Bronchial epithelial cell (primary cell): Measurements from ENCODE around the gene KRT86. TPM values are rescaled to one million over a fixed set of nuclear protein-coding genes. Genes with fewer than 3 reads are reported as not detected.

Source experiments
- DNase-seq: peaks from one replicate; pipeline ENCODE4 v3.0.0-alpha.2; 2010; ENCODE audit warnings: low read depth
- FAIRE-seq: peaks from 2 replicates; lab custom pipeline; 2011; peaks lifted over from hg19 to GRCh38; lab: Jason Lieb, UNC
- H3K27me3 ChIP-seq: 2 replicates; pipeline ENCODE4 v1.5.1; 2011; ENCODE audit warnings: low read length; ENCODE audit not compliant: control insufficient read depth, insufficient read depth
- H3K36me3 ChIP-seq: 2 replicates; pipeline ENCODE4 v1.5.1; 2011; ENCODE audit warnings: low read length; ENCODE audit not compliant: control insufficient read depth, insufficient read depth
- H3K4me3 ChIP-seq: 2 replicates; pipeline ENCODE4 v1.5.1; 2011; ENCODE audit warnings: mild to moderate bottlenecking, low read depth, low read length, control low read depth
- CTCF ChIP-seq: IDR thresholded peaks from 2 replicates; pipeline ENCODE4 v1.5.1; 2011; ENCODE audit warnings: mild to moderate bottlenecking, moderate library complexity, low read length, control low read depth, inconsistent platforms; ENCODE audit not compliant: insufficient read depth, severe bottlenecking
- total RNA-seq: library from RNA; depleted of rRNA; stranded (reverse); fragments of >200 nt; gene quantifications from 2 replicates; pipeline ENCODE4 v1.2.1, GENCODE V29; 2014

Gene KRT86
- total RNA-seq, 1 donor from 2014 or later: 0.26 TPM

GRCh38 chr12:52351196-52352059 lies 77.0 kb downstream of the KRT86 start:
- no peak for DNase-seq

GRCh38 chr12:52352951-52353350 lies 78.5 kb downstream of the KRT86 start:
- TF ChIP-seq CTCF: no peak
- DNase-seq (no peak), FAIRE-seq (no peak)
- H3K36me3 ChIP-seq: no peaks in the 10 kb centered on the region
- no peak overlapping the region for H3K4me3 ChIP-seq
- H3K27me3 ChIP-seq: peaks cover 4% of the 10 kb centered on the region

More at GRCh38 chr12:52351196-52352059, 77.0 kb downstream of the KRT86 start:
- no peaks in the 10 kb centered on the region for H3K36me3 ChIP-seq
- peaks cover 4% of the 10 kb centered on the region for H3K27me3 ChIP-seq
- TF ChIP-seq CTCF: no peak
- no peak for FAIRE-seq
- no peak overlapping the region for H3K4me3 ChIP-seq

- no peaks in the 10 kb centered on the region for H3K36me3 ChIP-seq
- DNase-seq (no peak), FAIRE-seq (no peak)
- no peak for TF ChIP-seq CTCF
- H3K27me3 ChIP-seq: peaks cover 4% of the 10 kb centered on the region
- no peak overlapping the region for H3K4me3 ChIP-seq
Measured at GRCh38 chr12:52353766-52354165, 79.3 kb downstream of the KRT86 start.

- no peak overlapping the region for H3K4me3 ChIP-seq
- peaks cover 4% of the 10 kb centered on the region for H3K27me3 ChIP-seq
- DNase-seq (no peak), FAIRE-seq (no peak)
- TF ChIP-seq CTCF: no peak
- H3K36me3 ChIP-seq: no peaks in the 10 kb centered on the region
Measured at GRCh38 chr12:52354200-52354599, 79.8 kb downstream of the KRT86 start.

- DNase-seq: no peak
- TF ChIP-seq CTCF: no peak
- Histone ChIP-seq H3K36me3 (no peaks in the 10 kb centered on the region), H3K27me3 (peaks cover 4% of the 10 kb centered on the region), H3K4me3 (no peak overlapping the region)
- FAIRE-seq: no peak
Measured at GRCh38 chr12:52355176-52355575, 80.7 kb downstream of the KRT86 start.
